Measurements from ENCODE around the gene MITF. TPM values are rescaled to one million over a fixed set of nuclear protein-coding genes. Genes with fewer than 3 reads are reported as not detected.

The MITF gene
- total RNA-seq, 1 donor from 2014 or later = 6.0 TPM

DNA sequence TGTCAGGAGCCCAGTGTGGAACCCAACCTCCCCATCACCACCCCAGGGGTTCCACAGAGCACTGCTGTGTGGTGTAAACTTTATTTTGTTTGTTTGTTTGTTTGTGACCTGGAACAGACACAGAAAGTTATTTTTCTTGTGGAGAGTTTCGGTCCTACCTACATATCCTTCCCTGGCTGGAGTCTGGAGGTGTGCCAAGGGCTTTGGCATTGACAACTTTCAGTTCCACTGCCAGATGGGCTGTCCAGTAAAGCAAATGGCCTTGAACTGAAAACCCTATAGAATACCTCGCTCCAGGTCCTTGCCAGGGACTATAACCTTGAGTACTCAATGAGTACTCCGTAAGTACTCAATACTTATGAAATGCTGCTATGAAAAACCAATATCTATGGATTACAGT, 103.5 kb downstream of the MITF start:
- no peak overlapping the region for H3K9ac ChIP-seq (ENCODE audit: low read length)

DNA sequence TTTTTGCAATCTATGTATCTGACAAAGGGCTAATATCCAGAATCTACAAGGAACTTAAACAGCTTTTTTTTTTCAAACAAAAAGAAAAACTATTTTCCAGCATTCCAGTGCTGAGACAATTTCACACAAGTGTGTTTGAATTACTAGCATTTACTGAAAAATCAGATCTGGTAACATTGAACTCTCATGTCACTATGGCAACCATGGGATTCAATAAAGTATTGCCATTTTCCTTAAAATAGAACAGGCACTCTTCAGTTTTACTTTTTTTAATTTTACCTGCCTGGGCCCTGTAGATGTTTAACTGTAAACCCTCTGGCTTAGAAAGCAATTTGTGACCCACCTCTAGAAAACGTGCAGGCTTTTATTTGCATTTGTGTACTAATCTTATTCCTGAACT, 105.4 kb downstream of the MITF start:
- FAIRE-seq (no peak), DNase-seq (ENCODE audit: low read depth) (no peak)
- no peak for TF ChIP-seq EZH2 (IDR thresholded peaks at IDR 0.05; ENCODE audit: insufficient read depth, low read length)
- TF ChIP-seq, protein P1, sequence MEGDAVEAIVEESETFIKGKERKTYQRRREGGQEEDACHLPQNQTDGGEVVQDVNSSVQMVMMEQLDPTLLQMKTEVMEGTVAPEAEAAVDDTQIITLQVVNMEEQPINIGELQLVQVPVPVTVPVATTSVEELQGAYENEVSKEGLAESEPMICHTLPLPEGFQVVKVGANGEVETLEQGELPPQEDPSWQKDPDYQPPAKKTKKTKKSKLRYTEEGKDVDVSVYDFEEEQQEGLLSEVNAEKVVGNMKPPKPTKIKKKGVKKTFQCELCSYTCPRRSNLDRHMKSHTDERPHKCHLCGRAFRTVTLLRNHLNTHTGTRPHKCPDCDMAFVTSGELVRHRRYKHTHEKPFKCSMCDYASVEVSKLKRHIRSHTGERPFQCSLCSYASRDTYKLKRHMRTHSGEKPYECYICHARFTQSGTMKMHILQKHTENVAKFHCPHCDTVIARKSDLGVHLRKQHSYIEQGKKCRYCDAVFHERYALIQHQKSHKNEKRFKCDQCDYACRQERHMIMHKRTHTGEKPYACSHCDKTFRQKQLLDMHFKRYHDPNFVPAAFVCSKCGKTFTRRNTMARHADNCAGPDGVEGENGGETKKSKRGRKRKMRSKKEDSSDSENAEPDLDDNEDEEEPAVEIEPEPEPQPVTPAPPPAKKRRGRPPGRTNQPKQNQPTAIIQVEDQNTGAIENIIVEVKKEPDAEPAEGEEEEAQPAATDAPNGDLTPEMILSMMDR (IDR thresholded peaks at IDR 0.05; ENCODE audit: insufficient read depth, low read depth, low read length) = no peak
- no peaks in the 10 kb centered on the region for H3K27me3 ChIP-seq (ENCODE audit: insufficient read depth, low read length)
- Mint-ChIP-seq H3K4me1 (ENCODE audit: low read depth, unreplicated experiment) (peaks cover 16% of the 10 kb centered on the region), H3K36me3 (ENCODE audit: low read depth, unreplicated experiment) (no peaks in the 10 kb centered on the region), H3K4me3 (ENCODE audit: unreplicated experiment) (no peak overlapping the region), H3K27me3 (ENCODE audit: low read depth, unreplicated experiment) (no peaks in the 10 kb centered on the region), H3K9me3 (ENCODE audit: unreplicated experiment) (no peaks in the 10 kb centered on the region), H3K27ac (ENCODE audit: unreplicated experiment) (no peak overlapping the region)
- no peak overlapping the region for H3K4me2 ChIP-seq (ENCODE audit: low read length)
- no peaks in the 10 kb centered on the region for H3K36me3 ChIP-seq (ENCODE audit: insufficient read depth, low read length)
- no peak overlapping the region for H3K27ac ChIP-seq (ENCODE audit: low read depth, low read length)
- no peaks in the 10 kb centered on the region for H4K20me1 ChIP-seq (ENCODE audit: insufficient read depth, low read length)
- no peaks in the 10 kb centered on the region for H3K4me1 ChIP-seq (ENCODE audit: insufficient read depth, low read length)
- H3K9me3 ChIP-seq (ENCODE audit: insufficient read depth, low read depth, low read length) = no peaks in the 10 kb centered on the region
- no peak overlapping the region for H3K4me3 ChIP-seq (ENCODE audit: insufficient read depth, low read depth, low read length)
- no peaks in the 10 kb centered on the region for H3K79me2 ChIP-seq (ENCODE audit: insufficient read depth, low read length)
- no peak overlapping the region for H3K9ac ChIP-seq (ENCODE audit: low read length)
- H2AFZ ChIP-seq (ENCODE audit: low read depth, low read length) = no peak overlapping the region

More for the DNA sequence above, 103.5 kb downstream of the MITF start:
- no peak for TF ChIP-seq EZH2 (IDR thresholded peaks at IDR 0.05; ENCODE audit: insufficient read depth, low read length)
- TF ChIP-seq, protein P1 (IDR thresholded peaks at IDR 0.05; ENCODE audit: insufficient read depth, low read depth, low read length) = no peak
- no peak overlapping the region for H3K4me3 Mint-ChIP-seq (ENCODE audit: unreplicated experiment)
- Histone ChIP-seq H3K4me3 (ENCODE audit: insufficient read depth, low read depth, low read length) (no peak overlapping the region), H3K4me1 (ENCODE audit: insufficient read depth, low read length) (peaks cover 6% of the 10 kb centered on the region), H3K4me2 (ENCODE audit: low read length) (no peak overlapping the region), H4K20me1 (ENCODE audit: insufficient read depth, low read length) (no peaks in the 10 kb centered on the region), H3K79me2 (ENCODE audit: insufficient read depth, low read length) (no peaks in the 10 kb centered on the region), H3K9me3 (ENCODE audit: insufficient read depth, low read depth, low read length) (no peaks in the 10 kb centered on the region), H2AFZ (ENCODE audit: low read depth, low read length) (no peak overlapping the region), H3K36me3 (ENCODE audit: insufficient read depth, low read length) (no peaks in the 10 kb centered on the region), H3K27me3 (ENCODE audit: insufficient read depth, low read length) (no peaks in the 10 kb centered on the region), H3K27ac (ENCODE audit: low read depth, low read length) (no peak overlapping the region)
- no peaks in the 10 kb centered on the region for H3K27me3 Mint-ChIP-seq (ENCODE audit: low read depth, unreplicated experiment)
- H3K36me3 Mint-ChIP-seq (ENCODE audit: low read depth, unreplicated experiment) = no peaks in the 10 kb centered on the region
- H3K9me3 Mint-ChIP-seq (ENCODE audit: unreplicated experiment) = no peaks in the 10 kb centered on the region
- DNase-seq (ENCODE audit: low read depth) = no peak
- FAIRE-seq = no peak
- no peak overlapping the region for H3K27ac Mint-ChIP-seq (ENCODE audit: unreplicated experiment)
- H3K4me1 Mint-ChIP-seq (ENCODE audit: low read depth, unreplicated experiment) = peaks cover 17% of the 10 kb centered on the region

DNA sequence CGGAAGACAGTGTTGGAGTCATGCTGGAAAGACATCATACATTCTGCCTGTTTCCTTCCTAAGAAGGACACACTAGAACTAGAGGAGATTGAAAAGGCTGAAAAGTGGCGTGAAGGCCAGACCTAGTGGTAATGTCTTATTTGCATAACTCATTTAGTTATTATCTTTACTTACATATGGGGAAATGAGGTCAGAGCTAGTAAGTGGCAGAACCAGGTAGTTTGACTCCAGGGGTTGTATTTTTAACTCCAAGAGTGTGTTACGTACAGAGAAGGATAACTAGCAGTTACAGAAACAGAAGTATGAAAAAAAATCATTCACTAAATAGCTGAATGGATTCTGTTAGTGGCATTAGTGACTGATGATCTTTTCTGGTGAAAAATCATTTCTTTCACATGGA, 108.0 kb downstream of the MITF start:
- no peak overlapping the region for H3K27ac Mint-ChIP-seq (ENCODE audit: unreplicated experiment)
- H3K9ac ChIP-seq (ENCODE audit: low read length) = no peak overlapping the region

More for the DNA sequence above, 108.0 kb downstream of the MITF start:
- H3K9me3 Mint-ChIP-seq (ENCODE audit: unreplicated experiment) = no peaks in the 10 kb centered on the region
- H4K20me1 ChIP-seq (ENCODE audit: insufficient read depth, low read length) = no peaks in the 10 kb centered on the region
- H3K4me2 ChIP-seq (ENCODE audit: low read length) = no peak overlapping the region
- no peak overlapping the region for H3K27ac ChIP-seq (ENCODE audit: low read depth, low read length)
- no peaks in the 10 kb centered on the region for H3K27me3 ChIP-seq (ENCODE audit: insufficient read depth, low read length)
- H3K4me3 Mint-ChIP-seq (ENCODE audit: unreplicated experiment) = no peak overlapping the region
- H2AFZ ChIP-seq (ENCODE audit: low read depth, low read length) = no peak overlapping the region
- no peaks in the 10 kb centered on the region for H3K36me3 Mint-ChIP-seq (ENCODE audit: low read depth, unreplicated experiment)
- H3K27me3 Mint-ChIP-seq (ENCODE audit: low read depth, unreplicated experiment) = no peaks in the 10 kb centered on the region
- FAIRE-seq (no peak), DNase-seq (ENCODE audit: low read depth) (no peak)
- H3K4me1 ChIP-seq (ENCODE audit: insufficient read depth, low read length) = no peaks in the 10 kb centered on the region
- no peak overlapping the region for H3K4me3 ChIP-seq (ENCODE audit: insufficient read depth, low read depth, low read length)
- H3K79me2 ChIP-seq (ENCODE audit: insufficient read depth, low read length) = no peaks in the 10 kb centered on the region
- no peak for TF ChIP-seq EZH2 (IDR thresholded peaks at IDR 0.05; ENCODE audit: insufficient read depth, low read length)
- TF ChIP-seq, protein P1 (IDR thresholded peaks at IDR 0.05; ENCODE audit: insufficient read depth, low read depth, low read length) = no peak
- no peaks in the 10 kb centered on the region for H3K9me3 ChIP-seq (ENCODE audit: insufficient read depth, low read depth, low read length)
- no peaks in the 10 kb centered on the region for H3K36me3 ChIP-seq (ENCODE audit: insufficient read depth, low read length)
- H3K4me1 Mint-ChIP-seq (ENCODE audit: low read depth, unreplicated experiment) = peaks cover 18% of the 10 kb centered on the region
